WI38 (cell line): Measurements from ENCODE around the gene SNAI3.

ENCODE experiments used
- H3K4me3 ChIP-seq: 2 replicates; pipeline ENCODE4 v1.5.1; 2011; ENCODE audit warnings: low read depth, mild to moderate bottlenecking, control low read depth, low read length
- TF ChIP-seq, protein P1 (sequence below): IDR thresholded peaks from 2 replicates; pipeline ENCODE4 v1.5.1; 2012; ENCODE audit warnings: low read depth, mild to moderate bottlenecking, control low read depth, low read length

The SNAI3 gene

DNA sequence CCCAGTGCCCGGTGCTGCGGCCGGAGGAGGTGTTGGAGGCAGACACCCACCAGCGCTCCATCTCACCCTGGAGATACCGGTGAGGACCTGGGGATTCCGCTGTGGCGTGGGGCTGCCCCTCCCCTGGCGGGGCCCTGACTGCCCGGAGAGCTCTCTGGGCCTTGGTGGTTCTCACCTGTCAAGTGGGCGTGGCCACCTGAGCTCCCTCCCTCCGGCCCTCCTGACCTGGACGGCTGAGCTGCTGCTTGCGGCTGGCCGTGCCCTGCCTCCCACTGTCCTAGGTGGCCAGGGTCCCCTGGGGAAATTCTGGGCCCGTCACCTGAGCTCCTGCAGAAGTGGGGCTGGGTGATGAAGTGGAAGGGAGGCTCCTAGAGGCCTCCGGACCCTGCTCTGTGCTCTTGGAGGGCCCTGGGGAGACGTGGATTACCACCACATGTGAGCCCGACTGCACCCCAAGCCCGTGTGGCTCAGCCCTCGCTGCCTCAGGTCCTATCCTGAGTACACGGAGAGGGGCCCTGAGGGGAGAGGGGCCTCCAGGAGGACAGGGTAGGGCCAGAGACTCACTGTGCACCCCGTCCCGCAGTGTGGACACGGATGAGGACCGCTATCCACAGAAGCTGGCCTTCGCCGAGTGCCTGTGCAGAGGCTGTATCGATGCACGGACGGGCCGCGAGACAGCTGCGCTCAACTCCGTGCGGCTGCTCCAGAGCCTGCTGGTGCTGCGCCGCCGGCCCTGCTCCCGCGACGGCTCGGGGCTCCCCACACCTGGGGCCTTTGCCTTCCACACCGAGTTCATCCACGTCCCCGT lies 46.9 kb downstream of the SNAI3 start:
- TF ChIP-seq, protein P1, sequence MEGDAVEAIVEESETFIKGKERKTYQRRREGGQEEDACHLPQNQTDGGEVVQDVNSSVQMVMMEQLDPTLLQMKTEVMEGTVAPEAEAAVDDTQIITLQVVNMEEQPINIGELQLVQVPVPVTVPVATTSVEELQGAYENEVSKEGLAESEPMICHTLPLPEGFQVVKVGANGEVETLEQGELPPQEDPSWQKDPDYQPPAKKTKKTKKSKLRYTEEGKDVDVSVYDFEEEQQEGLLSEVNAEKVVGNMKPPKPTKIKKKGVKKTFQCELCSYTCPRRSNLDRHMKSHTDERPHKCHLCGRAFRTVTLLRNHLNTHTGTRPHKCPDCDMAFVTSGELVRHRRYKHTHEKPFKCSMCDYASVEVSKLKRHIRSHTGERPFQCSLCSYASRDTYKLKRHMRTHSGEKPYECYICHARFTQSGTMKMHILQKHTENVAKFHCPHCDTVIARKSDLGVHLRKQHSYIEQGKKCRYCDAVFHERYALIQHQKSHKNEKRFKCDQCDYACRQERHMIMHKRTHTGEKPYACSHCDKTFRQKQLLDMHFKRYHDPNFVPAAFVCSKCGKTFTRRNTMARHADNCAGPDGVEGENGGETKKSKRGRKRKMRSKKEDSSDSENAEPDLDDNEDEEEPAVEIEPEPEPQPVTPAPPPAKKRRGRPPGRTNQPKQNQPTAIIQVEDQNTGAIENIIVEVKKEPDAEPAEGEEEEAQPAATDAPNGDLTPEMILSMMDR: no peak
- H3K4me3 ChIP-seq: no peak overlapping the region

DNA sequence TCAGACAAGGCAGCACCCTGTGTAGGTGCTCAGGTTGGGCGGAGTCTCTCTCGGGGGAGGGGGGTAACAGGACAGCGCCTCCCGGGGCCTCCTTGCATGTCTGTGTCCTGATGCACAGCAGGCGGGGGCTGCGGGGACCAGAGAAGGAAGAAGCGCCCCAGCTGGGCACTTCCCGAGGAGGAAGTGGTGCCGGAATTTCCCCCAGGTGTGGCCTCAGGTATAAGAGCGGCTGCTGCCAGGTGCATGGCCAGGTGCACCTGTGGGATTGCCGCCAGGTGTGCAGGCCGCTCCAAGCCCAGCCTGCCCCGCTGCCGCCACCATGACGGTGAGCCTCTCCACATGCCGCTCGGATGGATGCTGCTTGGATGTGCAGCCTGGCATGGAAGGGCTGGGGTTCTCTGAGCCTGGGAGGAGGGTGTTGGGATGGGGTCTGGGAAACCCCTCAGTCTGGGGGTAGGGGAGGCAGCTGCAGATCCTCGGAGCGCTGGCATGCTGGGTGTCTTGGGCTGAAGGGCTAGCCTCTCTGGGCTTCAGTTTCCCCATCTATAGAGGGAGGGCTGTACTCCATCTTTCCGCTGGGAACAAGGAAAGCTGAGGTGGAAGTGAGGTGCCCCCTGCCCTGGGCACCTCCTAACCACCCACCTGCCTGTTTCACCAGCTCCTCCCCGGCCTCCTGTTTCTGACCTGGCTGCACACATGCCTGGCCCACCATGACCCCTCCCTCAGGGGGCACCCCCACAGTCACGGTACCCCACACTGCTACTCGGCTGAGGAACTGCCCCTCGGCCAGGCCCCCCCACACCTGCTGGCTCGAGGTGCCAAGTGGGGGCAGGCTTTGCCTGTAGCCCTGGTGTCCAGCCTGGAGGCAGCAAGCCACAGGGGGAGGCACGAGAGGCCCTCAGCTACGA lies 47.7 kb downstream of the SNAI3 start, which contains the start of gene IL17C:
Gene IL17C (plus strand): TSS at position 250 of the 908 bp plus-strand sequence. CDS start 70 bp downstream, at position 320.
- TF ChIP-seq, protein P1: no peak
- H3K4me3 ChIP-seq: no peak within 1 kb of the TSS

GRCh38 chr16:88636488-88637265 lies 49.6 kb downstream of the SNAI3 start:
- H3K4me3 ChIP-seq: no peak overlapping the region
- TF ChIP-seq, protein P1: no peak

DNA sequence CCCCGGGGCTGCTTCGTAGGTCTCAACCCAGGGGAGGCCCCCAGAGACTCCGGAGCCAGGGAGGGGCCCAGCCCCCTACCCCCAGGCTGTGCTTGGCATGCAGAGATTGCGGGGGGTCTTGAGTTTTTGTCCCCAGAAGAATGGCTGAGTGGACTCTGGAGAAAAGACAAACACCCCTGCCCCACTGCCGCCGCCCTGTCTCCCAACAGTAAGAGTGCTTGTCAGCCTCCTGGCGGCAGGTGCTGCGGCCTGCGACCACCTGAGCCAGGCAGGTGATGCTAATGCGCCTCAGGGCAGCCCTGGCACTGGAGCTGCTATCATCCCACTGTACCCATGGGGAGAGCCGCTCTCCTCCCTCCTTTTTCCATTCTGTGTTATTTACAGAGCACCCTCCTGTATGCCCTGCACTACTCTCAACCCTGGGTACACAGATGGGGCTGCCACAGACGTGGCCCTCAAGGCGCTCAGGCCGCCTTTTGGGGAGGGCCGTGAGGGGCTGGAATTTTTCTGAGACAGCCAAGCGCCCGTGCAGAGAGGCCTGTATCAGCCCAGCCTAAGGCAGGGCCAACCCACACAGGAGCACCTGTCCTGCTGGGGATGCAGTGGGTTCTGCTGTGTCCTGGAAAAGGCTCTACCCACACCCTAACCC lies 50.5 kb downstream of the SNAI3 start:
- TF ChIP-seq, protein P1: no peak
- H3K4me3 ChIP-seq: no peak overlapping the region

DNA sequence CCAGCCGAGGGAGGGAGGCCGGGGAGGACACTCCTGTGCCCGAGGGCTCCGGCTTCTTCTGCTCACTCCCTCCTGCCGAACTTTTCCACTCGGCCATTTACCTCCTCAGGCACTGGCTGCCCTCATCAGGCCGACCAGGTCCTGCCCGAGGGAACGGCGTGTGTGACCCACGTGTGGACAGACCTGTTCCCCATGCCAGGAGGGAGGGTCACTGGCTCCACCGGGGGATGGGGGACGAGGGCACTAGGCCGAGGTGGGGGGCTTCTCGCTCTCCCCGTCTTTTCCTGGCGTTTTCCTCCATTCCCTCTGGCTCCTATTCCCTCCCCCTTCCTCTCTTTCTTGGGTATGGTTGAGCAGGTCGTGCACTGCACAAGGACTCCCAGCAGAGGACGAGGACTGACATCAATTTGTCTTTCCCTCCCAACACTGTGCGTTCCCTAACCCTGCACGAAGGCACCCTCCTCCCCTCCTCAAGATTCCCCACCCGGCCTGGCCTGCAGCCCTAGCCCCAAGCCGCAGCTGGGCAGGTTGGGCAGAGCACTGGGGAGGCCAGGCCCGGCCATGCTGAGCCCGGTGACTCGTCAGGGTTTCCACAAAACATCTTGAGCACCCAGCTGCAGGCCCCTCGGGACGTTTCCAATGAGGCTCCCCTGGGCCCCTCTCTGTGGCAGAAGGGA lies 51.2 kb downstream of the SNAI3 start:
- H3K4me3 ChIP-seq: peak overlapping the region; percentile 41
- TF ChIP-seq, protein P1: no peak

DNA sequence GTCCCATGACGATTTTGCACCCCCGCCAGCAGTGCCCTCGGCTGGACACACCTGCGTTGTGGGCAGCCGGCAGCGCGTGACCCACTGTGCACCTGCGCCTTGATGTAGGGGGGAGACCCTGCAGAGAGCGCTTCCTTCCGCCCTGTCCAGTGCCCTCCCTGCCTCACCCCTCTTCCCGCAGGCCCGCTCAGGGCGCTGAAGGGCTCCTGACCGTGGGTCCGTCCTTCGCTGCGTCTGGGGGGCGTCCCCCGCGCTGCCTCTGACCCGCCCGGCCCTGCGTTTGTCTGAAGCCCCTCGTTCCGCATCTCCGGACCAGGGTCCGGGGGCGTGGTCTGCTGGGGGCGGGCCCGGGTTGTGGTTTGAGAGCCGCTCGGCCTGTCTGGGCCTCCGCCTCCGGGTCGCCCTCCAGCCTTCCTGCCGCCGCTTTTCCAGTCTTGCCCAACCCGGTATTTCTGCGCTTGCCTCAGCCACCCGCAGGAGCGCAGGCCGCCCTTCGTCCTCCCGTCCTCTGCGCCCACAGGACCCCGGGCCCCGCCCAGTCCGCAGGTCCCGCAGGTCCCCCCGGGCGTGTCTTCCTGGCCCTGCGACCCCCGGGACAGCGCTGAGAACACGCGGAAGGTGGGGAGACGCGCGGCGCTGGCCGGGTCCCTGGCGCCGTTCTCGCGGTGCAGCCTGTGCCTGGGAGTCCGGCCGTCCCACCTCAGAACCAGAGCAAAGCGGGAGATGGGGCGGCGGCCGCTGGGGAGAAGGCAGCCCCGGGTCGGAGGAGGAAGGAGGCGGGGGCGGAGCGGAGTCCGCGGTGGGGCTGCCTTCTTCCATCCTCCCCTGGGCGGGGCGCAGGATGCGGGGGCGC lies 51.9 kb downstream of the SNAI3 start:
- peak overlapping the region; percentile 41 for H3K4me3 ChIP-seq
- TF ChIP-seq, protein P1: no peak
